Measurements from ENCODE around the gene NOTCH1. TPM values are rescaled to one million over a fixed set of nuclear protein-coding genes. Genes with fewer than 3 reads are reported as not detected.

NOTCH1 gene
- polyA plus RNA-seq, 2 of the 4 experiments (the other 2 are of a cell fraction): 0.88 to 5.7 TPM

DNA sequence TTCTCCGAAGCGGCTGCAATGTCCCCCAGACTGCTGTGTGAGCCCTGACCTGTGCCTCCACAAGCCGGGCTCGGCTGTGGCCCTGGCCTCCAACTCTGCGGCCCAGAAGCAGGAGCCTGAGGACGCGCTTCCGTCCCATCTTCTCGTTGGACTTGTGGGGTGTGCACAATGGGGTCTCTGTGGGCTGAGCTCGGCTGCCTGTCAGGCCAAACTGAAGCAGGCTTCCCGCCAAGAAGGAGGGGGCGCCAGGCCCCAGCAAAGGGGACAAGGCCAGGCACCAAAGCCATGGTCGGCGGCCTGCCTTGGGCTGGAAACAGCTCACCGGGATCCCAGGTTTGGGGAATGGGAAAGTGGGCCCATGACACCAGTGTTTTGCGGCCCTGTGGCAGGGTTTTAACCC lies 4.1 kb downstream of the NOTCH1 start:
- WGBS (ENCODE audit: missing lambda C conversion rate): 95% methylated on average over 8 of the region's 16 CpGs
- no peak overlapping the region for H3K4me3 ChIP-seq
- ATAC-seq (no peak), DNase-seq (ENCODE audit: low read depth in 1 of 2, low spot score in 1 of 2) (no peak), FAIRE-seq (no peak)
- H3K4me1 ChIP-seq: peaks cover 17% of the 10 kb centered on the region
- TF ChIP-seq HOXB13 (CRISPR knock-in tag; IDR thresholded peaks at IDR 0.05; ENCODE audit: low read depth) (no peak), FOSB (CRISPR knock-in tag; IDR thresholded peaks at IDR 0.05) (no peak), ZFP36 (IDR thresholded peaks at IDR 0.05; ENCODE audit: borderline replicate concordance, partially characterized antibody) (no peak), SMC3 (IDR thresholded peaks at IDR 0.05) (no peak), MAZ (IDR thresholded peaks at IDR 0.05; ENCODE audit: borderline replicate concordance, low read depth, low read length) (no peak), KDM5A (IDR thresholded peaks at IDR 0.05) (no peak), POLR2A (IDR thresholded peaks at IDR 0.05; ENCODE audit: low read length) (no peak), EP300 (IDR thresholded peaks at IDR 0.05) (no peak), TFCP2L1 (CRISPR knock-in tag; IDR thresholded peaks at IDR 0.05) (no peak), NFE2L2 (conservative IDR thresholded peaks at IDR 0.05; ENCODE audit: low read length) (no peak)
- TF ChIP-seq, protein P1, sequence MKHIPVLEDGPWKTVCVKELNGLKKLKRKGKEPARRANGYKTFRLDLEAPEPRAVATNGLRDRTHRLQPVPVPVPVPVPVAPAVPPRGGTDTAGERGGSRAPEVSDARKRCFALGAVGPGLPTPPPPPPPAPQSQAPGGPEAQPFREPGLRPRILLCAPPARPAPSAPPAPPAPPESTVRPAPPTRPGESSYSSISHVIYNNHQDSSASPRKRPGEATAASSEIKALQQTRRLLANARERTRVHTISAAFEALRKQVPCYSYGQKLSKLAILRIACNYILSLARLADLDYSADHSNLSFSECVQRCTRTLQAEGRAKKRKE (CRISPR knock-in tag; IDR thresholded peaks at IDR 0.05; ENCODE audit: low read depth): no peak
- TF ChIP-seq, protein P2, sequence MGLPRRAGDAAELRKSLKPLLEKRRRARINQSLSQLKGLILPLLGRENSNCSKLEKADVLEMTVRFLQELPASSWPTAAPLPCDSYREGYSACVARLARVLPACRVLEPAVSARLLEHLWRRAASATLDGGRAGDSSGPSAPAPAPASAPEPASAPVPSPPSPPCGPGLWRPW (IDR thresholded peaks at IDR 0.05): no peak
- TF ChIP-seq, protein P3, sequence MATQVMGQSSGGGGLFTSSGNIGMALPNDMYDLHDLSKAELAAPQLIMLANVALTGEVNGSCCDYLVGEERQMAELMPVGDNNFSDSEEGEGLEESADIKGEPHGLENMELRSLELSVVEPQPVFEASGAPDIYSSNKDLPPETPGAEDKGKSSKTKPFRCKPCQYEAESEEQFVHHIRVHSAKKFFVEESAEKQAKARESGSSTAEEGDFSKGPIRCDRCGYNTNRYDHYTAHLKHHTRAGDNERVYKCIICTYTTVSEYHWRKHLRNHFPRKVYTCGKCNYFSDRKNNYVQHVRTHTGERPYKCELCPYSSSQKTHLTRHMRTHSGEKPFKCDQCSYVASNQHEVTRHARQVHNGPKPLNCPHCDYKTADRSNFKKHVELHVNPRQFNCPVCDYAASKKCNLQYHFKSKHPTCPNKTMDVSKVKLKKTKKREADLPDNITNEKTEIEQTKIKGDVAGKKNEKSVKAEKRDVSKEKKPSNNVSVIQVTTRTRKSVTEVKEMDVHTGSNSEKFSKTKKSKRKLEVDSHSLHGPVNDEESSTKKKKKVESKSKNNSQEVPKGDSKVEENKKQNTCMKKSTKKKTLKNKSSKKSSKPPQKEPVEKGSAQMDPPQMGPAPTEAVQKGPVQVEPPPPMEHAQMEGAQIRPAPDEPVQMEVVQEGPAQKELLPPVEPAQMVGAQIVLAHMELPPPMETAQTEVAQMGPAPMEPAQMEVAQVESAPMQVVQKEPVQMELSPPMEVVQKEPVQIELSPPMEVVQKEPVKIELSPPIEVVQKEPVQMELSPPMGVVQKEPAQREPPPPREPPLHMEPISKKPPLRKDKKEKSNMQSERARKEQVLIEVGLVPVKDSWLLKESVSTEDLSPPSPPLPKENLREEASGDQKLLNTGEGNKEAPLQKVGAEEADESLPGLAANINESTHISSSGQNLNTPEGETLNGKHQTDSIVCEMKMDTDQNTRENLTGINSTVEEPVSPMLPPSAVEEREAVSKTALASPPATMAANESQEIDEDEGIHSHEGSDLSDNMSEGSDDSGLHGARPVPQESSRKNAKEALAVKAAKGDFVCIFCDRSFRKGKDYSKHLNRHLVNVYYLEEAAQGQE (IDR thresholded peaks at IDR 0.05): no peak
- TF ChIP-seq, protein P4, sequence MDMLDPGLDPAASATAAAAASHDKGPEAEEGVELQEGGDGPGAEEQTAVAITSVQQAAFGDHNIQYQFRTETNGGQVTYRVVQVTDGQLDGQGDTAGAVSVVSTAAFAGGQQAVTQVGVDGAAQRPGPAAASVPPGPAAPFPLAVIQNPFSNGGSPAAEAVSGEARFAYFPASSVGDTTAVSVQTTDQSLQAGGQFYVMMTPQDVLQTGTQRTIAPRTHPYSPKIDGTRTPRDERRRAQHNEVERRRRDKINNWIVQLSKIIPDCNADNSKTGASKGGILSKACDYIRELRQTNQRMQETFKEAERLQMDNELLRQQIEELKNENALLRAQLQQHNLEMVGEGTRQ (IDR thresholded peaks at IDR 0.05): no peak
- H3K9me3 ChIP-seq: no peaks in the 10 kb centered on the region
- CTCF ChIA-PET: interaction anchor here (0.9 to 7.9 kb wide), 8 partner anchors 9 to 130 kb away, joined by 3 to 70 read pairs (median 6); no protein-coding TSS in a partner anchor
- H3K27ac ChIP-seq: no peak overlapping the region
- POLR2A ChIA-PET: no interaction called here
- no peak overlapping the region for H3K4me2 ChIP-seq

DNA sequence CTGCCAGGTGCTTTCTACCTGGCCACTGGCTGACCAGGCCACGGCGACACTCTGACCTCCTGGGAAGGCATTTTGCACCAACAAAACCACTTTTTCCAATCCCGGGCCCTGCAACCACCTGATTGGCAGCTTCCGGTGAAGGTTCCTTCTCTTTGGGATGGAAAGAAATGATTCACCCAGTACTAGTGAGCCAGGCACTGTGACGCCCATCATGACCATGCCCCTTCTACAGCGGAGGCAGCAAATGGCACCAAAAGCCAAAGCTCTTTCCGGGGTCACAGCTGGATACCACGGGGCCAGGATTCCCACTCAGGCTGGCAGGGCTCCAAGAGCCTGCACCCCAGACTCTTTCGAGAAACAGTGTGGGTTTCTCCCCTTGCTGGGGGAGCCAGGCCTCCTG lies 4.7 kb downstream of the NOTCH1 start:
- WGBS (ENCODE audit: missing lambda C conversion rate): 84% methylated on average over 9 of the region's 9 CpGs
- Histone ChIP-seq H3K9me3 (no peaks in the 10 kb centered on the region), H3K27ac (no peak overlapping the region), H3K4me3 (no peak overlapping the region), H3K4me1 (peaks cover 16% of the 10 kb centered on the region; the same call in 2 of the 3 replicates), H3K4me2 (no peak overlapping the region)
- no peak for ATAC-seq
- FAIRE-seq: no peak
- TF ChIP-seq FOSL2 (IDR thresholded peaks at IDR 0.05): no peak
- no peak for TF ChIP-seq FOSL2 (CRISPR knock-in tag; IDR thresholded peaks at IDR 0.05)
- TF ChIP-seq RNF2 (IDR thresholded peaks at IDR 0.05; ENCODE audit: borderline replicate concordance, low read depth): no peak
- no peak for TF ChIP-seq HOXA7 (CRISPR knock-in tag; IDR thresholded peaks at IDR 0.05)
- TF ChIP-seq EHF (CRISPR knock-in tag; IDR thresholded peaks at IDR 0.05): no peak
- TF ChIP-seq MAZ (IDR thresholded peaks at IDR 0.05; ENCODE audit: borderline replicate concordance, low read depth, low read length): no peak
- no peak for TF ChIP-seq FOSB (CRISPR knock-in tag; IDR thresholded peaks at IDR 0.05)
- no peak for TF ChIP-seq ESRRA (IDR thresholded peaks at IDR 0.05; ENCODE audit: borderline replicate concordance, low read length)
- no peak for TF ChIP-seq RARB (CRISPR knock-in tag; IDR thresholded peaks at IDR 0.05)
- TF ChIP-seq, protein P5, sequence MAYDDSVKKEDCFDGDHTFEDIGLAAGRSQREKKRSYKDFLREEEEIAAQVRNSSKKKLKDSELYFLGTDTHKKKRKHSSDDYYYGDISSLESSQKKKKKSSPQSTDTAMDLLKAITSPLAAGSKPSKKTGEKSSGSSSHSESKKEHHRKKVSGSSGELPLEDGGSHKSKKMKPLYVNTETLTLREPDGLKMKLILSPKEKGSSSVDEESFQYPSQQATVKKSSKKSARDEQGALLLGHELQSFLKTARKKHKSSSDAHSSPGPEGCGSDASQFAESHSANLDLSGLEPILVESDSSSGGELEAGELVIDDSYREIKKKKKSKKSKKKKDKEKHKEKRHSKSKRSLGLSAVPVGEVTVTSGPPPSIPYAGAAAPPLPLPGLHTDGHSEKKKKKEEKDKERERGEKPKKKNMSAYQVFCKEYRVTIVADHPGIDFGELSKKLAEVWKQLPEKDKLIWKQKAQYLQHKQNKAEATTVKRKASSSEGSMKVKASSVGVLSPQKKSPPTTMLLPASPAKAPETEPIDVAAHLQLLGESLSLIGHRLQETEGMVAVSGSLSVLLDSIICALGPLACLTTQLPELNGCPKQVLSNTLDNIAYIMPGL (CRISPR knock-in tag; IDR thresholded peaks at IDR 0.05; ENCODE audit: borderline replicate concordance): no peak
- no peak for DNase-seq (ENCODE audit: low read depth in 1 of 2, low spot score in 1 of 2)
- POLR2A ChIA-PET: no interaction called here
- CTCF ChIA-PET: interaction anchor here (0.9 to 7.9 kb wide), 7 partner anchors 9 to 131 kb away, joined by 3 to 70 read pairs (median 5); no protein-coding TSS in a partner anchor
